Measurements from ENCODE around the gene S100A14. TPM values are rescaled to one million over a fixed set of nuclear protein-coding genes. Genes with fewer than 3 reads are reported as not detected.
"Not testable (repeated sequence)": the region's sequence is repeated elsewhere in the genome, so short reads cannot be mapped to it uniquely, and the experiment has no call there.

The S100A14 gene
- total RNA-seq, 1 experiment from 2014 or later = 0.57 TPM

- BruUV-seq (replicated peaks); ATAC-seq; H3K4me1 ChIP-seq (ENCODE audit: control insufficient read depth, insufficient read depth, low read length); H3K36me3 ChIP-seq (ENCODE audit: control insufficient read depth, insufficient read depth, low read length); H3K27ac ChIP-seq (ENCODE audit: low read length); CTCF ChIA-PET; H3K4me3 ChIP-seq (ENCODE audit: low read depth in 2 of 2, low read length in 2 of 2); POLR2A ChIA-PET; DNase-seq (ENCODE audit: low read depth, low spot score); H3K9me3 ChIP-seq (ENCODE audit: control insufficient read depth, insufficient read depth, low read depth, low read length); H3K27me3 ChIP-seq (ENCODE audit: control insufficient read depth, insufficient read depth, low read length); in situ Hi-C loops (cut with HindIII; ENCODE audit: low pct_unique_long_range_greater_than_20kb, low sequenced_read_pairs): not testable (repeated sequence)
- intact Hi-C loops (cut with micrococcal nuclease; ENCODE audit: unreplicated experiment) = loop anchor here (10.0 kb wide), 1 partner anchor 80 kb away; the partner anchor contains the start of gene SNAPIN
These were observed 41.0 kb downstream of the S100A14 start for GRCh38 chr1:153575081-153575491.

DNA sequence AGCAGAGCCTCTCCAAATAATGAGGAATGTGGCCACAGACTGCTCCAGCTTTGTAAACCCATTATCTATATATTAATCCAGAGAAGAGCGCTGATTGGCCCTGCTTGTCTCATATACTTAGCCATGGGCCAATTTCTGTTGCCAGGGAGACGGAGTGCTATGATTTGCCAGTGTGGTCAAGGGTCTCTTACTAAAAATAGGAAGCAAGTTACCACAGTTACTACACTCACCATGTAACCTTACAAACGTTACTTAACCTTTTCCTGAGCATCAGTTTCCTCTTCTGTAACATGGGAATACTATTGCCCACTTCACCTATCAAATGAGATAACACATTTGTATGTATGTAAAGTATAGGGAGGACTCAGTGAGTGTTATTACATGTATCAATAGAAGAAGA, 42.8 kb downstream of the S100A14 start:
- H3K27me3 ChIP-seq (ENCODE audit: control insufficient read depth, insufficient read depth, low read length) = no peaks in the 10 kb centered on the region
- no peak overlapping the region for H3K27ac ChIP-seq (ENCODE audit: low read length)
- H3K9me3 ChIP-seq (ENCODE audit: control insufficient read depth, insufficient read depth, low read depth, low read length) = no peaks in the 10 kb centered on the region
- in situ Hi-C loops (cut with HindIII; ENCODE audit: low pct_unique_long_range_greater_than_20kb, low sequenced_read_pairs) (no loop called here), intact Hi-C loops (cut with micrococcal nuclease; ENCODE audit: unreplicated experiment) (loop anchor here (2.0 to 10.0 kb wide), 2 partner anchors 43 to 81 kb away; partner anchors contain the start of genes S100A14 and SNAPIN)
- no peaks in the 10 kb centered on the region for H3K36me3 ChIP-seq (ENCODE audit: control insufficient read depth, insufficient read depth, low read length)
- CTCF ChIA-PET = interaction anchor here (0.6 to 2.1 kb wide), 5 partner anchors 39 to 1579 kb away, joined by 3 to 13 read pairs (median 4); partner anchors contain the start of gene S100A16
- POLR2A ChIA-PET = no interaction called here
- BruUV-seq (replicated peaks) = no TSS peak
- H3K4me3 ChIP-seq (ENCODE audit: low read depth in 2 of 2, low read length in 2 of 2) = no peak overlapping the region
- no peak for ATAC-seq
- TF ChIP-seq, protein P1, sequence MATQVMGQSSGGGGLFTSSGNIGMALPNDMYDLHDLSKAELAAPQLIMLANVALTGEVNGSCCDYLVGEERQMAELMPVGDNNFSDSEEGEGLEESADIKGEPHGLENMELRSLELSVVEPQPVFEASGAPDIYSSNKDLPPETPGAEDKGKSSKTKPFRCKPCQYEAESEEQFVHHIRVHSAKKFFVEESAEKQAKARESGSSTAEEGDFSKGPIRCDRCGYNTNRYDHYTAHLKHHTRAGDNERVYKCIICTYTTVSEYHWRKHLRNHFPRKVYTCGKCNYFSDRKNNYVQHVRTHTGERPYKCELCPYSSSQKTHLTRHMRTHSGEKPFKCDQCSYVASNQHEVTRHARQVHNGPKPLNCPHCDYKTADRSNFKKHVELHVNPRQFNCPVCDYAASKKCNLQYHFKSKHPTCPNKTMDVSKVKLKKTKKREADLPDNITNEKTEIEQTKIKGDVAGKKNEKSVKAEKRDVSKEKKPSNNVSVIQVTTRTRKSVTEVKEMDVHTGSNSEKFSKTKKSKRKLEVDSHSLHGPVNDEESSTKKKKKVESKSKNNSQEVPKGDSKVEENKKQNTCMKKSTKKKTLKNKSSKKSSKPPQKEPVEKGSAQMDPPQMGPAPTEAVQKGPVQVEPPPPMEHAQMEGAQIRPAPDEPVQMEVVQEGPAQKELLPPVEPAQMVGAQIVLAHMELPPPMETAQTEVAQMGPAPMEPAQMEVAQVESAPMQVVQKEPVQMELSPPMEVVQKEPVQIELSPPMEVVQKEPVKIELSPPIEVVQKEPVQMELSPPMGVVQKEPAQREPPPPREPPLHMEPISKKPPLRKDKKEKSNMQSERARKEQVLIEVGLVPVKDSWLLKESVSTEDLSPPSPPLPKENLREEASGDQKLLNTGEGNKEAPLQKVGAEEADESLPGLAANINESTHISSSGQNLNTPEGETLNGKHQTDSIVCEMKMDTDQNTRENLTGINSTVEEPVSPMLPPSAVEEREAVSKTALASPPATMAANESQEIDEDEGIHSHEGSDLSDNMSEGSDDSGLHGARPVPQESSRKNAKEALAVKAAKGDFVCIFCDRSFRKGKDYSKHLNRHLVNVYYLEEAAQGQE (IDR thresholded peaks at IDR 0.05; ENCODE audit: insufficient read depth in 1 of 2, low read depth in 2 of 2, low read length in 1 of 2) = no peak
- TF ChIP-seq POLR2AphosphoS5 (IDR thresholded peaks at IDR 0.05; ENCODE audit: low read depth, low read length) (no peak), CTCF (IDR thresholded peaks at IDR 0.05) (no peak), SIN3A (IDR thresholded peaks at IDR 0.05; ENCODE audit: borderline replicate concordance, insufficient read depth, low read depth, low read length) (no peak), TCF7L2 (IDR thresholded peaks at IDR 0.05; ENCODE audit: low read depth, low read length) (no peak)
- DNase-seq (ENCODE audit: low read depth, low spot score) = no peak
- H3K4me1 ChIP-seq (ENCODE audit: control insufficient read depth, insufficient read depth, low read length) = peaks cover 8% of the 10 kb centered on the region

DNA sequence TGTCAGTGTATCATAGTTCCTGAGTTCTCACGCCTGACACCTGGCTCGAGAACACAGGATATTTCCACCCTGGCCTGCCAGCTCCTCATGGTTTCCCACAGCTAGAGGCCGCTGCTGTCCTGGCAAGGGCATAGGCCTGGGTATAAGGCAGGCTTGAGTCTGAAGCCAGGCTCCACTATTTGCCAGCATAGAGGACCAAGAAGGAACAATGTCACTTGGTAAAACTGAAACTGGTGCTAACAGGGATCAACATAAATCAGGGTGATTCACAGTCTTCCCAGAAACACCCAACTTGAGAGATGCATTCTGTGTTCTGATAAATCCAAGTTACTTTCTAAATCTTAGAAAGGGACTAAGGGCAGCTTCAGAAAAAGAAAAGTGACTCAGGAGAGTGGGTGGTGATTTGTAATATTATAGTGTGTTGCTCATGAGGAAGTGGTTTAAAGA, 43.5 kb downstream of the S100A14 start:
- no peak overlapping the region for H3K4me3 ChIP-seq (ENCODE audit: low read depth in 2 of 2, low read length in 2 of 2)
- peak; percentile 83 for DNase-seq (ENCODE audit: low read depth, low spot score)
- TF ChIP-seq, protein P1 (IDR thresholded peaks at IDR 0.05; ENCODE audit: insufficient read depth in 1 of 2, low read depth in 2 of 2, low read length in 1 of 2) = 0 out of 4 replicates have a peak, but pooled peaks of 1 of the 2 experiments have one; percentile 17
- TF ChIP-seq POLR2AphosphoS5 (IDR thresholded peaks at IDR 0.05; ENCODE audit: low read depth, low read length) (no peak; the same call in 1 of the 2 replicates), SIN3A (IDR thresholded peaks at IDR 0.05; ENCODE audit: borderline replicate concordance, insufficient read depth, low read depth, low read length) (no peak), CTCF (IDR thresholded peaks at IDR 0.05) (peak; percentile 97), TCF7L2 (IDR thresholded peaks at IDR 0.05; ENCODE audit: low read depth, low read length) (no peak)
- CTCF ChIA-PET = interaction anchor here (0.5 to 2.1 kb wide), 15 partner anchors 8 to 1578 kb away, joined by 3 to 13 read pairs (median 4); partner anchors contain the start of genes CHTOP, S100A13, S100A16 and S100A4
- H3K27ac ChIP-seq (ENCODE audit: low read length) = peak overlapping the region; percentile 63; the same call in 1 of the 2 replicates
- BruUV-seq (replicated peaks) = no TSS peak
- POLR2A ChIA-PET = interaction anchor here (0.7 kb wide), 2 partner anchors 19 to 62 kb away, joined by 3 read pairs; no protein-coding TSS in a partner anchor
- H3K36me3 ChIP-seq (ENCODE audit: control insufficient read depth, insufficient read depth, low read length) = no peaks in the 10 kb centered on the region
- no peaks in the 10 kb centered on the region for H3K9me3 ChIP-seq (ENCODE audit: control insufficient read depth, insufficient read depth, low read depth, low read length)
- intact Hi-C loops (cut with micrococcal nuclease; ENCODE audit: unreplicated experiment) = loop anchor here (2.0 to 10.0 kb wide), 2 partner anchors 44 to 82 kb away; partner anchors contain the start of genes S100A14 and SNAPIN
- in situ Hi-C loops (cut with HindIII; ENCODE audit: low pct_unique_long_range_greater_than_20kb, low sequenced_read_pairs) = no loop called here
- H3K27me3 ChIP-seq (ENCODE audit: control insufficient read depth, insufficient read depth, low read length) = no peaks in the 10 kb centered on the region
- H3K4me1 ChIP-seq (ENCODE audit: control insufficient read depth, insufficient read depth, low read length) = peaks cover 15% of the 10 kb centered on the region
- ATAC-seq = peak; percentile 84

All from Panc1 (cell line).